Measurements from ENCODE around the gene GPR132. TPM values are rescaled to one million over a fixed set of nuclear protein-coding genes. Genes with fewer than 3 reads are reported as not detected.
"Not testable (repeated sequence)": the region's sequence is repeated elsewhere in the genome, so short reads cannot be mapped to it uniquely, and the experiment has no call there.

GPR132 gene, protein sequence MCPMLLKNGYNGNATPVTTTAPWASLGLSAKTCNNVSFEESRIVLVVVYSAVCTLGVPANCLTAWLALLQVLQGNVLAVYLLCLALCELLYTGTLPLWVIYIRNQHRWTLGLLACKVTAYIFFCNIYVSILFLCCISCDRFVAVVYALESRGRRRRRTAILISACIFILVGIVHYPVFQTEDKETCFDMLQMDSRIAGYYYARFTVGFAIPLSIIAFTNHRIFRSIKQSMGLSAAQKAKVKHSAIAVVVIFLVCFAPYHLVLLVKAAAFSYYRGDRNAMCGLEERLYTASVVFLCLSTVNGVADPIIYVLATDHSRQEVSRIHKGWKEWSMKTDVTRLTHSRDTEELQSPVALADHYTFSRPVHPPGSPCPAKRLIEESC
- total RNA-seq = 10 to 100 TPM; 44.2 to 46.6 TPM

DNA sequence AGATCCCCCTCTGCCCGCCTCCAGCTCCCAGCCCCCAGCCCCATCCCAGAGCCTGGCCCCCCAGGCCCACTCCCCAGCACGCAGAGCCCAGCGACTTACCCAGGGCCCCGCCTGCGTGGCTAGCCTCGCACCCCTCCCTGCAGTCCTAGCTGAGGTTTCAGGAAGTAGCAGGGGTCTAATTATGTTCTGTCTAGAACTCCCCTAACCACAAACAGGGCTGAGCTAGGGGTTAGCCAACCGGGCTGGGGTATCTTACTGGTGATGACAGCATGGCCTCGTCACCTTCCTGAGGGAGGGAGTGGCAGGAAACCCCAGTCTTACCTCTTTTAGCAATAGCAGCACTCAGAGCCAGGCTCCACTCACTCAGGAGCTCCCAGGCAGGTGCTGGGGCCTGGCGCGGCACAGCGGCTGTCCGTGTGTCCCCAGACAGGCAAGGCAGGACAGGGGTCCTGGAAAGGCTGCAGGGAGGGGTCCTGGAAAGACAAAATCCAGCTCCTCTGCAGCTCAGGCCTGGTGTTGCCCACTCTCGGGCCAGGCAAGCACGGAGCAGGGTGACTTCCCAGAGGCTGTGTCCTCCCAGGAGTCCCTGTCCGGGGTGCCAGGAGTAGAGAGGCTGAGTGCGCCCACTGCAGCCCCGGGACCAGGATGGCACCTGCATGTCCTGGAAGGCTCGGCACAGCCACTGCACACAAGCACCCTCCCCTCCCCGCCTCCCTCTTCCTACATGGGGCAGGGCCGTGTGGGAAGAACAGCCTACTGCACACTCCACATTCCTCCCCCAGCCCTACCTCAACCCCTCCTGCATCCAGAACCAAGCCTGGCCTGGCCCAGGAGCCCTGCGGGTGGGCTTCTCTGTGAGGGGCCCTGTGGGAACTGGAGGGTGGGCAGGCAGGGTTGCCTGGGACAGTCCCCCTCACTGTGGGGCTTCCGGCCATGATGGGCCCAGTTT is at the start of gene GPR132:
TSS of gene GPR132 (minus strand) at position 151 of the 949 bp plus-strand sequence. CDS start 10,010 bp downstream, outside the sequence.
- ChIA-PET CTCF (interaction anchor here (0.7 to 4.0 kb wide), 8 partner anchors 9 to 132 kb away, joined by 3 to 22 read pairs (median 7); no protein-coding TSS in a partner anchor), POLR2A (interaction anchor here (1.2 kb wide), 1 partner anchor 8 kb away, joined by 6 read pairs; no protein-coding TSS in a partner anchor)
- Mint-ChIP-seq H3K36me3 (ENCODE audit: low read depth) (peaks cover 18% of the 10 kb centered on the region), H3K4me1 (peaks cover 73% of the 10 kb centered on the region), H3K27ac (peak within 1 kb of the TSS; percentile 94), H3K9me3 (no peaks in the 10 kb centered on the region), H3K27me3 (no peaks in the 10 kb centered on the region), H3K4me3 (peak within 1 kb of the TSS; percentile 80)
- DNase-seq = peak; percentile 97

DNA sequence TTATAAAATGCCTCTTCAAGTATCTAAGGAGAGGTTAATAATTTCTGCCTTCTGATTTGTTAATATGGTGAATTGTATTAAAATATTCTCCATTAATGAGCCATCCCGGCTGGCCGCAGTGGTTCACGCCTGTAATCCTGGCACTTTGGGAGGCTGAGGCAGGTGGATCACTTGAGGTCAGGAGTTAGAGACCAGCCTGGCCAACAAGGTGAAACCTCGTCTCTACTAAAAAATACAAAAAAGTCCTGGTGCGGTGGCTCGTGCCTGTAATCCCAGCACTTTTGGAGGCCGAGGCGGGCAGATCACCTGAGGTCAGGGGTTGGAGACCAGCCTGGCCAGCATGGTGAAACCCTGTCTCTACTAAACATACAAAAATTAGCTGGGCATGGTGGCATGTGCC is 44.0 kb upstream of the GPR132 start:
- H3K36me3 Mint-ChIP-seq (ENCODE audit: low read depth); H3K4me3 Mint-ChIP-seq; DNase-seq; H3K27ac Mint-ChIP-seq; H3K9me3 Mint-ChIP-seq; POLR2A ChIA-PET; H3K4me1 Mint-ChIP-seq: not testable (repeated sequence)
- peaks cover 27% of the 10 kb centered on the region for H3K27me3 Mint-ChIP-seq
- CTCF ChIA-PET = interaction anchor here (0.9 kb wide), 1 partner anchor 16 kb away, joined by 3 read pairs; no protein-coding TSS in a partner anchor

DNA sequence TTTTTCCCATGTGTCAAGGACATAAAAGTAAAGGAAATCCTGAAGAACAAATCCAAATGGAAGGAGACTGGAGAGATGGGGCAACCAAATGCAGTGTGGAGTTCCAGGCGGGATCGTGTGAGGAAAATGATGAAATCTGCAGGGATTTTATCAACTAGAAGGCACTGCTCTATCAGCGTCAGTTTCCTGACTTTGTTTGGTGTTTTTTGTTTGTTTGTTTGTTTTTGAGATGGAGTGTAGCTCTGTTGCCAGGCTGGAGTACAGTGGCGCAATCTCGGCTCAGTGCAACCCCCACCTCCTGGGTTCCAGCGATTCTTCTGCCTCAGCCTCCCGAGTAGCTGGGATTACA is 43.3 kb upstream of the GPR132 start:
- H3K9me3 Mint-ChIP-seq = no peaks in the 10 kb centered on the region
- no peak overlapping the region for H3K27ac Mint-ChIP-seq
- H3K4me1 Mint-ChIP-seq = peaks cover 5% of the 10 kb centered on the region
- DNase-seq = no peak
- ChIA-PET POLR2A (no interaction called here), CTCF (interaction anchor here (1.5 kb wide), 1 partner anchor 22 kb away, joined by 5 read pairs; no protein-coding TSS in a partner anchor)
- H3K36me3 Mint-ChIP-seq (ENCODE audit: low read depth) = no peaks in the 10 kb centered on the region
- H3K27me3 Mint-ChIP-seq = peaks cover 35% of the 10 kb centered on the region
- H3K4me3 Mint-ChIP-seq = no peak overlapping the region

DNA sequence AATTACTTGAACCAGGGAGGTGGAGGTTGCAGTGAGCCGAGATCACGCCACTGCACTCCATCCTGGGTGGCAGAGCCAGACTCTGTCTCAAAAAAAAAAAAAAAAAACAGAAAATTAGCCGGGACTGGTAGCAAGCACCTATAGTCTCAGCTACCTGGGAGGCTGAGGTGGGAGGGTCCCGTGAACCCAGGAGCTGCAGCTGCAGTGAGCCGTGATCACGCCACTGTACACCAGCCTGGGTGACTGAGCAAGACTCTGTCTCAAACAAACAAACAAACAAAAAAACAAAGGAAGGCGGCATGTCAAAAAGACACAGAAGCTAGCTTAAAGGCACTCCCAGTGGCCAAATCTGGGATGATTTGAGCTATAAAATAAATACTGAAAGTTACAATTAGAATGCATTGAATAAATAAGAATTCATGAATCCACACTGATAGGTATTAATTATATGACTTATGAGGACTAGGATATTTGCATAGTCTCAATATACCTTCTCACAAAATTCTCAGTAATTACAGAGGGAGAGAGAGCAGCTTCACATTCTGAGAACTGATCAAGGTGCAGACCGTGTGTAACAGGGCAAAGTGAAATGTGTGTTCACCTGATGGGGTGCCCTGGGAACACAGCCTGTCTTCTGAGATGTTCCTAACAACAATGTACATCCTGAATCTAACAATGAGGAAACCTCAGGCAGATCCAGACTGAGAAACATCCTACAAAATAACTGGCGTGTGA is 42.7 kb upstream of the GPR132 start:
- DNase-seq = no peak
- H3K27me3 Mint-ChIP-seq = peaks cover 38% of the 10 kb centered on the region
- no peaks in the 10 kb centered on the region for H3K36me3 Mint-ChIP-seq (ENCODE audit: low read depth)
- H3K9me3 Mint-ChIP-seq = no peaks in the 10 kb centered on the region
- ChIA-PET CTCF (interaction anchor here (1.1 to 1.5 kb wide), 2 partner anchors 18 to 22 kb away, joined by 3 to 5 read pairs; no protein-coding TSS in a partner anchor), POLR2A (no interaction called here)
- no peak overlapping the region for H3K4me3 Mint-ChIP-seq
- peaks cover 5% of the 10 kb centered on the region for H3K4me1 Mint-ChIP-seq
- H3K27ac Mint-ChIP-seq = no peak overlapping the region

DNA sequence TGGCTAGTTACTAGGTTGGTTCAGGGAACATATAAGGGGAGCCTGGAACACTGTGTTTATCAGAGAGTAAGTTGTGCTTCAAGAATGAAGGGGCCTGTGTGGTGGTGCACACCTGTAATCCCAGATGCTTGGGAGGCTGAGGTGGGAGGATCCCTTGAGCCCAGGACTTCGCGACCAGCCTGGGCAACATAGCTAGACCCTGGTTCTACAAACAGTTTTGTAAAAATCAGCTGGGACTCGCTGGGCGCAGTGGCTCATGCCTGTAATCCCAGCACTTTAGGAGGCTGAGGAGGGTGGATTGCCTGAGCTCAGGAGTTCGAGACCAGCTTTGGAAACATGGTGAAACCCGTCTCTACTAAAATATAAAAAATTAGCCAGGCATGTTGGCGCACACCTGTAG is 42.1 kb upstream of the GPR132 start:
- Mint-ChIP-seq H3K27me3 (peaks cover 43% of the 10 kb centered on the region), H3K27ac (no peak overlapping the region), H3K4me1 (peaks cover 5% of the 10 kb centered on the region), H3K36me3 (ENCODE audit: low read depth) (no peaks in the 10 kb centered on the region), H3K4me3 (no peak overlapping the region), H3K9me3 (no peaks in the 10 kb centered on the region)
- DNase-seq = no peak
- CTCF ChIA-PET = interaction anchor here (1.1 to 1.5 kb wide), 2 partner anchors 17 to 21 kb away, joined by 3 to 5 read pairs; no protein-coding TSS in a partner anchor
- POLR2A ChIA-PET = no interaction called here

DNA sequence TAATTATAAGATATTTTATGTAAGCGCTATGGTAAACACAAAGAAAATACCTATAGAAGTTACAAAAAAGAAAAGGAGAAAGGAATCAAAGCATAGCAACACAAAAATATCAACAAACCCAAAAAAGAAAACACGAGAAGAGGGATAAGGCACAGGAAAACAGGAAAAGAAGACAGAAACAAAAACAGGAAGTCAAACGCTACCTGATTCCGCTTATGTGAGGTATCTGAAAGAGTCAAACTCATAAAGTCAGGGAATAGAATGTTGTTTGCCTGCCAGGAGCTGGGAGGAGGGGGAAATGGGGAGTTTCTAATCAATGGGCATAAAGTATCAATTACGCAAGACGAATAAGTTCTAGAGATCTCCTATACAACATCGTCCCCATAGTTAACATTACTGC is 39.9 kb upstream of the GPR132 start:
- CTCF ChIA-PET = no interaction called here
- no peaks in the 10 kb centered on the region for H3K9me3 Mint-ChIP-seq

DNA sequence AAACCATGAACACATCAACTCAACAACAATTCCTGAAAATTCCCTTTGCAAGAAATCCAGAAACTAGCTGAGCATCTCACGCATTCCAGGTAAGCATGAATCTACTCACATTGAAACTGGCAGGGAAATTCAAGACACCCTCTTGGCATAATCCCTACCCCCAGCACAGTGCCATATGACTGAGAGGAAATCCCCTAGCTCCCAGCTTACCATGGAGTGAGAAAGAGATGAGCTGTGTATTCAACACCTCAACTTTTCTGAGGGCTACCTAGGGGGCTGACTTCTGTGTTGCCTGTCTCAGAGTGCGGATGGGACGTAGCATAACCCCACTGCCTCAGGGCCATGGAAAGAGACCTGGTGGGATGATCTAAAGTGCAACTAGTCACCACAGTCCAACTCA is 37.7 kb upstream of the GPR132 start:
- Mint-ChIP-seq H3K27ac (no peak overlapping the region), H3K27me3 (peaks cover 41% of the 10 kb centered on the region), H3K4me1 (peaks cover 5% of the 10 kb centered on the region), H3K4me3 (no peak overlapping the region), H3K9me3 (no peaks in the 10 kb centered on the region), H3K36me3 (ENCODE audit: low read depth) (no peaks in the 10 kb centered on the region)
- no peak for DNase-seq
- ChIA-PET POLR2A (no interaction called here), CTCF (interaction anchor here (1.7 kb wide), 1 partner anchor 60 kb away, joined by 4 read pairs; no protein-coding TSS in a partner anchor)

More for the DNA sequence above, 39.9 kb upstream of the GPR132 start:
- Mint-ChIP-seq H3K4me3 (no peak overlapping the region), H3K36me3 (ENCODE audit: low read depth) (no peaks in the 10 kb centered on the region), H3K4me1 (peaks cover 5% of the 10 kb centered on the region), H3K27ac (no peak overlapping the region), H3K27me3 (peaks cover 45% of the 10 kb centered on the region)
- POLR2A ChIA-PET = no interaction called here
- no peak for DNase-seq

DNA sequence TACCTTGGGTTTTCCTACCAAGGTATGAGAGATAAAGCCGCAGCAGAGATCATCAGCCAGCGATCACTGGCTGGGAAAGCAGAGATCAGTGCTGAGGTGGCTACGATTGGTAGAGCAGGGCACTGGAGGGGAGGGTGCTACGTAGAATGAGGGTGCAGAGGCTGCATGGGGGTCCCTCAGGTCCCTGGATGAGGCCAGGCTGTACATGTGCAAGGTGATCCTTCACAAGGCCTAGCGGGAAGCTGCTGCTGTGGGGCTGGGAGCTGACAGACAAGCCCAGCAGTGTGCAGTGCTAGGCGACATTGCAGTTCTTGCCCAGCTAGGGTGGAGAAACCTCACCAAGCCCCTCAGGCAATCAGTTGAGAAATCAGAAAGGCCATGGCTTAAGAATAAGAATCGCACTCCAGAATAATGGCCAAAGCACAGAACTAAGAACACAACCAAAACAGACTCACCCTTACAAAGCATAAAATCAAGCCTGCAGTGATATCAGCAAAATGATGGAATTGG is 37.2 kb upstream of the GPR132 start:
- no peak overlapping the region for H3K27ac Mint-ChIP-seq
- ChIA-PET CTCF (interaction anchor here (1.7 kb wide), 1 partner anchor 61 kb away, joined by 4 read pairs; no protein-coding TSS in a partner anchor), POLR2A (no interaction called here)
- H3K9me3 Mint-ChIP-seq = no peaks in the 10 kb centered on the region
- H3K27me3 Mint-ChIP-seq = peaks cover 41% of the 10 kb centered on the region
- DNase-seq = no peak
- H3K36me3 Mint-ChIP-seq (ENCODE audit: low read depth) = no peaks in the 10 kb centered on the region
- H3K4me3 Mint-ChIP-seq = no peak overlapping the region
- H3K4me1 Mint-ChIP-seq = peaks cover 5% of the 10 kb centered on the region

DNA sequence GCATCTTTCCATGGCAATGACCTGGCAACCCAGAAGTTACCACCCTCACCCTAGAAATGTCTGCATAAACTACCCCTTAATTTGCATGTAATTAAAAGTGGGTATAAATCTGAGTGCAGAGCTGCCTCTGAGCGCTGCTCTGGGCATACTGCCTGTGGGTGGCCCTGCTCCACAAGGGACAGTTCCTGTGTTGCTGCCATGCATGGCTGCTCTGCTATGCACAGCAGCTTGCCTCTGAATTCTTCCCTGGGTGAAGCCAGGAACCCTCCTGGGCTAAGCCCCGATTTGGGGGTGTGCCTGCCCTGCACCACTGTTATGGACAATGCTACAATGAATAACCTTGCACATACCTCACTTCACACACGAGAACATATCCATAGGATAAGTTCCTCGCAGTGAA is 35.7 kb upstream of the GPR132 start:
- Mint-ChIP-seq H3K27me3 (peaks cover 30% of the 10 kb centered on the region), H3K36me3 (ENCODE audit: low read depth) (no peaks in the 10 kb centered on the region)

DNA sequence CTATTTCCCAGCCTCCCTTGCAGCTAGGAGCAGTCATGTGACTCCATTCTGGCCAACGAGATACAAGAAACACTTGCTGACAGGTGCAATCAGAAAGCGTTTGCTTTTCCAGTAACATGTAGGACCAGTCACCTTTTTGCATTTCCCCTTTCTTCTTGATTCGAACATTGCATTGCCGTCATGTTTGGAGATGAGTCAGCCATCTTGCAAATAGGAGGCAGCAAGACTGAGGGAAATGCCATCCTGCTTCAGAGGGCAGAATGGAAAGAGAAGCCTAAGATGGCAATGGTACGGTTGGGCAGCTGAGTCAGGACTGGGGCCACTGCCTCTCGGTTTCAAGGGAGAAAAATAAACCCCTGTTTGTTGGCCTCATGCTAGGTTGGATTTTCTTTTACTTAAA is 34.5 kb upstream of the GPR132 start:
- H3K4me1 Mint-ChIP-seq = peaks cover 2% of the 10 kb centered on the region
- DNase-seq = no peak
- CTCF ChIA-PET = no interaction called here
- H3K27ac Mint-ChIP-seq = no peak overlapping the region
- H3K4me3 Mint-ChIP-seq = no peak overlapping the region
- H3K27me3 Mint-ChIP-seq = peaks cover 25% of the 10 kb centered on the region
- H3K36me3 Mint-ChIP-seq (ENCODE audit: low read depth) = no peaks in the 10 kb centered on the region
- no peaks in the 10 kb centered on the region for H3K9me3 Mint-ChIP-seq
- POLR2A ChIA-PET = no interaction called here

More for the DNA sequence above, 35.7 kb upstream of the GPR132 start:
- no peak for DNase-seq
- Mint-ChIP-seq H3K27ac (no peak overlapping the region), H3K9me3 (no peaks in the 10 kb centered on the region), H3K4me3 (no peak overlapping the region), H3K4me1 (peaks cover 5% of the 10 kb centered on the region)
- ChIA-PET CTCF (no interaction called here), POLR2A (no interaction called here)

DNA sequence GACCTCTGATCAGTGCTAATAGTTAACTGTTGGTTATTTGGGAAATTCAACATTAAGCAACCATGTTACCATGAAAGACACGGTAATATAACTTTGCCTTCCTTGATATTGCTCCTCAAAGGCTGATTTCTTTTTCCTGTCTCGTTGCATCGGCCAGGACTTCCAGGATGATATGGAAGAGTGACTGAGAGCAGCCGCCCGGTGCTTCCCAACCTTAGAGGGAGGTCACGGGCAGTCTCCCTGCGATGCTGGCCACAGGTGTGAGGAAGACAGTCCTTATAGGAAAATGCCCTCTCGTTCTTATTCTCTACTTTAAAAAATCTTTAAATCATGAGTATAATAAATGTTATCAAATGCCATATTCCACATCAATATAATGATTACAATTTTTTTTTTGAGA is 33.1 kb upstream of the GPR132 start:
- H3K4me3 Mint-ChIP-seq = no peak overlapping the region
- H3K27me3 Mint-ChIP-seq = peaks cover 13% of the 10 kb centered on the region
- no peak overlapping the region for H3K27ac Mint-ChIP-seq
- H3K4me1 Mint-ChIP-seq = peaks cover 11% of the 10 kb centered on the region
- no peaks in the 10 kb centered on the region for H3K36me3 Mint-ChIP-seq (ENCODE audit: low read depth)
- DNase-seq = no peak
- CTCF ChIA-PET = no interaction called here
- H3K9me3 Mint-ChIP-seq = no peaks in the 10 kb centered on the region
- POLR2A ChIA-PET = no interaction called here

DNA sequence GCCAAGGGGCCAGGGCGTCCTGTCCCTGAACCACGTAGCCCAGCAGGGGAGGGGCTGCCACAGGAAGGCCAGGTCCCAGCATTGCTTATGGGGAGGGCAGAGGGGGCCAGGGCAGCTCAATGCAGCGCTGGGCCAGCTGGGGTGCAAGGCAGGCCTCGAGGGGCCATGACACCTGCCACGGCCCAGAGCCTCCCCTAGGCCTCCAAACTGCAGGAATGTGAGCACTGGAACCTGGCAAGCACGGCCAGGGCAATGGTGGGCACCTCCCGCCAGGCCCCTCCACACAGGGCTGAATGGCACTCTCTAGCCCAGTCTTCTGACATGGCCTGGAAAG is 32.5 kb upstream of the GPR132 start:
- no peaks in the 10 kb centered on the region for H3K36me3 Mint-ChIP-seq (ENCODE audit: low read depth)
- H3K9me3 Mint-ChIP-seq = no peaks in the 10 kb centered on the region
- ChIA-PET CTCF (interaction anchor here (0.9 kb wide), 1 partner anchor 52 kb away, joined by 3 read pairs; no protein-coding TSS in a partner anchor), POLR2A (no interaction called here)
- DNase-seq = no peak
- H3K4me1 Mint-ChIP-seq = peaks cover 13% of the 10 kb centered on the region
- peaks cover 9% of the 10 kb centered on the region for H3K27me3 Mint-ChIP-seq
- H3K4me3 Mint-ChIP-seq = no peak overlapping the region
- H3K27ac Mint-ChIP-seq = no peak overlapping the region
